ENCODE results near the gene TRIM72.
"Not testable (repeated sequence)": the region's sequence is repeated elsewhere in the genome, so short reads cannot be mapped to it uniquely, and the experiment has no call there.

TRIM72 gene

DNA sequence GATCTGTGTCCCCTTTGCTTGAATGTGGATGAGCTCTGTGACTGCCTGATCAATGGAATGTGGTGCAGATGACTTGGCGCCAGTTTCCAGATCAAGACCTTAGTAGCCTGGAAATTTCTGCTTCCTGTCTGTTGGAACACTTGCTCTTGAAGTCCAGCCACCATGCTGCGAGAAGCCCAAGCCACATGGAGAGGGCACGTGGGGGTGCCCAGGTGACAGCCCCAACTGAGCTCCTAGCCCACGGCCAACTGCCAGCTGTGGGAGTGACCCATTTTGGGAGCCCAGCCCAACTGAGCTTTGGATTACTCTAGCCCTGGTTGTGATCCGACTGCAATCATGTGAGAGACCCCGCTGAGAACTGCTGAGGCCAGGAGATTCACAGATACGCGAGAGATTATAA lies 42.5 kb downstream of the TRIM72 start:
- DNase-seq (ENCODE audit: low read depth), result no peak

DNA sequence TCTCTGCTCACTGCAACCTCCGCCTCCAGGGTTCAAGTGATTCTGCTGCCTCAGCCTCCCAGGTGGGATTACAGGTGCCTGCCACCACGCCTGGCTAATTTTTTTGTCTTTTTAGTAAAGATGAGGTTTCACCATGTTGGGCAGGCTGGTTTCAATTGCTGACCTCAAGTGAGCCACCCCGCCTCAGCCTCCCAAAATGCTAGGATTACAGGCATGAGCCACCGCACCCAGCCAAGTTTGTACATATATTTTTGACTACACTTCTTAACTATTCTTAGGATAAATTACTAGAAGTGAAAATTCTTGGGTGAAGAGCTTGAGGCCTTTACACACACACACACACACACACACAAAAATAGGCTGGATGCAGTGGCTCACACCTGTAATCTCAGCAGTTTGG lies 44.4 kb downstream of the TRIM72 start:
- no peak for DNase-seq (ENCODE audit: low read depth)

DNA sequence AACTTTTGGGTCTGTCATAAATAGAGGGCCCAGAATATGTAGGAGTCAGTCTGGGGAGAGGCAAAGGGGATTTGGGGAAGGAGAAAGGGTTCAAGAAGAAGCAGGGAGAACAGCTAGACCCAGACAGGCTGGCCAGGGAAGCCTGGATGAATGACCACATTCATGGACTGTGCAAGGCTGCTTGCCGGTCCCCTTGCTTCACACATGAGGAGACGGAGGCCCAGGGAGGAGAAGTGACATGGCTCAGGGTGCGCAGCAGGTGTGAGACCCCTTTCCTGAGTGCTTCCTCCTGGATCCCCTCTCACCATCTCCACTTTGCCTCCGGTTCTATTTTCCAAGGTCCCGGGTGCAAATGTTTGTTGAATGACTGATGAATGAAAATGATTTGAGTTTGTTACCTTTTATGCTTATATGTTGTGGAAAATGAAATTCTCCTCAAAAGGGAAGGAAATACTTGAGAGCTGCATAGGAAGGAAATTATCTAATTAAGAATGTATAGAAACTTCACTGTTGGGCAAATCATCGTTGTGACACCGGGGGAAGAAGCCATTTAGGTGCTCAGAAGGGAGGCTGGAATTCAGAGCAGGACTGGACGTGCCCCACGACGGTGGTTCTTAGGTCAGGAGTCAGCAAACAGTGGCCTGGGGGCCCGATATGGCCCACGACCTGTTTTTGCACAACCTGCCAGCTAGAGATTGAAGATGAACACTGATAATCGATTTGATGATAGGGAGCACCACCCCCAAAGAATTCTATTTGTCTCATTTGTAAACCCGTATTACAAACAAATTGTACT lies 46.4 kb downstream of the TRIM72 start:
- DNase-seq (ENCODE audit: low read depth), result no peak

DNA sequence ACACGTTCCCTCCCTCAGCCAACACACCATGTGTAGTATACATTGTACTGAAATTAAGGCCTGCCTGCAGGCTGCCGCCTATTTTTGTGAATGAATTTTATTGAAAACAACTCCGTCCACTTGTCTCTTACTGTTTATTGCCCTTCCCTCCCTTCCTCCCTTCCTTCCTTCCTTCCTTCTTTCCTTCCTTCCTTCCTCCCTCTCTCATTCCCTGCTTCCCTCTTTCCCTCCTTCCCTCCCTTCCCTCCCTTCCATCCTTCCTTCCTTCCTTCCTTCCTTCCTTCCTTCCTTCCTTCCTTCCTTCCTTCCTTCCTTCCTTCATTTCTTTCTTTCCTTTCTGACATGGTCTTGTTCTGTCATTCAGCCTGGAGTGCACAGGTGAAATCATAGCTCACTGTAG lies 48.2 kb downstream of the TRIM72 start:
- DNase-seq (ENCODE audit: low read depth), result no peak

DNA sequence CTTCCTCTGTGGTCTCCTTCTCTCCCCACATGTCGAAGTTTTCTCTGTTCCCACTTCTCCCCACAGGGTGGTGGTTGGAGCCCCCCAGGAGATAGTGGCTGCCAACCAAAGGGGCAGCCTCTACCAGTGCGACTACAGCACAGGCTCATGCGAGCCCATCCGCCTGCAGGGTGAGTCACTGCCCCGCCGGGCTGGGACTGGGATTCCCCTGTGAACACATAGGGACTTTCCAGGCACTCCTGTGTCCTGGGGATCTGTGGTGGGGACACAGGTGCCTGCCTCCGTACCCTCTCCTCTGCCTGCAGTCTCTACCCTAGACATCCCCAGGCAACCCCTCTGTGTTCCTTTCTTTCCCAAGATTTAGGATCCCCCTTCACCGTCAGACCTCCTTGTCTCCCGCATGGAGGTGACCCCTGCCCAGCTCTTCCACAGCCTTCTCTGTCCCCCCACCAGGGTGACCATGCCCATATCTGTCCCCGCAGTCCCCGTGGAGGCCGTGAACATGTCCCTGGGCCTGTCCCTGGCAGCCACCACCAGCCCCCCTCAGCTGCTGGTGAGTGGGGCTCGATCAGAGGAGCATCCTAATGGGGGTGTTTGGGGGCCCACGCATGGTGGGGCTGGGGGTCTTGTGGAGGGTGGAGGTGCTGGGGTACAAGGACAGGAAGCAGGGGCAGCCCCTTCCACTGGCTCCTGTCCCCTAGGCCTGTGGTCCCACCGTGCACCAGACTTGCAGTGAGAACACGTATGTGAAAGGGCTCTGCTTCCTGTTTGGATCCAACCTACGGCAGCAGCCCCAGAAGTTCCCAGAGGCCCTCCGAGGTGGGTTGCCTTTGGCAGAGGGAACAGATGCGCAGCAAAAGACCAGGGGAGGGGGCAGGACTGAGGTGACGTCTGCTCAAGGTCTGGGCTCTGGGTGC lies 51.7 kb downstream of the TRIM72 start:
- no peak for DNase-seq (ENCODE audit: low read depth)

DNA sequence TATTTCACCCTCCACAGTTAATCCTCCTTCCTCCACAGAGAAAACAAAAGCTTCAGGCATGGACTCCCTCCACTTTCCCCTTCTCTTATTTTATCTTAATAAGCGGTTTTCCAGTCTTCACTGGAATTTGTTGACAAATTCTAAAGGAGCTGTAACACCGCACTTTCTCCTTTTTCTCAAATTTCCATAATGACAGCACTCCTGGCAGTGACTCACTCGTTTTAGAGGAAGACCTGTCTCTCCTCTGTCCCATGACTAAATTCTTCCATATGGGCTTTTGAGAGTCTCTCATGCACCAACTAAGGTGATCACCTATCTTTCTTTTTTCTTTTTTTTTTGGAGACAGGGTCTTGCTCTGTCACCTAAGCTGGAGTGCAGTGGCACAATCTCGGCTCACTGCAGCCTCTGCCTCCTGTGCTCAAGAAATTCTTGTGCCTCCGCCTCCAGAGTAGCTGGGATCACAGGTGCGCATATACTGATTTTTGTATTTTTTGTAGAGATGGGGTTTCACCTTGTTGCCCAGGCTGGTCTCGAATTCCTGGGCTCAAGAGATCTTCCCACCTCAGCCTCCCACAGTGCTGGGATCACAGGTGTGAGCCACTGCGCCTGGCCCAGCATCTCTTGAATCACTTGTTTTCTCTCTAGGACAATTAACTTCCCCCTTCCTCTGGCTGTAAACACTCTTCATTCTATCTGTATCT lies 53.6 kb downstream of the TRIM72 start:
- DNase-seq (ENCODE audit: low read depth), result no peak

DNA sequence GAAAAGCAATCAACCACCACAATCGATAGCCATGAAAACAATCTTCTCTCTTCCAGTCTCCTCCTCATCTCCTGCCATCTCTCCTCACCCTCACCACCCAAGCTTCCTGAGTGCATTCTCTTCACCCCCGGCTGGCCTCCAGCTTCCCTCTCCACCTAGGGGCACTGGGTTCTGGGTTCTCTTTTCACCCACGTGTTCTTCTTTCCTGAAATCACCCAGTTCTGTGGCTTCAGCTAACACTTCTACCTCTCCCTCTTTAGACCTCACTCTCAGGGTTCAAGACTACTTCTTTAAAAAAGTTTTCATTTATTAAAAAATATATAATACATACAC lies 54.1 kb downstream of the TRIM72 start:
- no peak for DNase-seq (ENCODE audit: low read depth)

DNA sequence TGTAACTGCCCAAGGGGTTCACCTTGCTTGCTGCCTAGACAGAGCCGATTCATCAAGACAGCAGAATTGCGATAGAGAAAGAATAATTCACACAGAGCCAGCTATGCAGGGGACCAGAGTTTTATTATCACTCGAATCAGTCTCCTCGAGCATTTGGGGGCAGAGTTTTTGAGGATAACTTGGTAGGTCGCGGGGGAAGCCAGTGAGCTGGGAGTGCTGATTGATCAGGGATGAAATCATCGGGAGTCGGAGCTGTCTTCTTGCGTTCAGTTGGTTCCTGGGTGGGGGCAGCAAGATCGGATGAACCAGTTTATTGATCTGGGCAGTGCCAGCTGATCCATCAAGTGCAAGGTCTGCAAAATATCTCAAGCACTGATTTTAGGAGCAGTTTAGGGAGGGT lies 55.0 kb downstream of the TRIM72 start:
- no peak for DNase-seq (ENCODE audit: low read depth)

DNA sequence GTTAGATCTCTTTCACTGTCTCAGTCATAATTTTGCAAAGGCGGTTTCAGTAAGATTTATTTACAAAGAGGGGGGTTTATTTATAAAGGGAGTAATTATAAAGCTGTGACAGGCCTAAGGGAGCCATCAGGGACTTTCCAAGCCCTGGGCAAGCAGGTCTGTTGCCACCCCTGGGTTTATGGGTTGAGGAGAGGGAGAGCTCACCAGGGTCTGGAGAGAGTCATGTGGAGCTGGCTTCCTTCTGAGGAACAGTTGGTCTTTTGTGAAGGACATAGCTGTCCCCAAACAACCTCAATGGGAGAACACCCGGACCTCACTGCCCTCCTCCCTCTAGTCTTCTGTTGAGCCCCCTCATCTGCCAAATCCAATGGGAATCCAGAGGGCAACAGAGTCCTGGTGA lies 55.6 kb downstream of the TRIM72 start:
- no peak for DNase-seq (ENCODE audit: low read depth)

DNA sequence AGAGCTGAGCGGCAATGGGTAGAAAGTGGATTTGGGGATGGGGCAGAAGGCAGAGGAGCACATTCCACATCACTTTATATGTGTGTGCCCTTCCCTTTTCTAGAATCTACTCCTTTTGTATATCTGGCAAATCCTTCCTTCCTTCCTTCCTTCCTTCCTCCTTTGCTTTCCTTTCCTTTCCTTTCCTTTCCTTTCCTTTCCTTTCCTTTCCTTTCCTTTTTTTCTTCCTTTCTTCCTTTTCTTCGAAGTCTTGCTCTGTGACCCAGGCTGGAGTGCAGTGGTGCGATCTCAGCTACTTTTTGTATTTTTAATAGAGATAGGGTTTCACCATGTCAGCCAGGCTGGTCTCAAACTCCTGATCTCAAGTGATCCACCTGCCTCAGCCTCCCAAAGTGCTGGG lies 56.1 kb downstream of the TRIM72 start:
- DNase-seq (ENCODE audit: low read depth), result not testable (repeated sequence)

DNA sequence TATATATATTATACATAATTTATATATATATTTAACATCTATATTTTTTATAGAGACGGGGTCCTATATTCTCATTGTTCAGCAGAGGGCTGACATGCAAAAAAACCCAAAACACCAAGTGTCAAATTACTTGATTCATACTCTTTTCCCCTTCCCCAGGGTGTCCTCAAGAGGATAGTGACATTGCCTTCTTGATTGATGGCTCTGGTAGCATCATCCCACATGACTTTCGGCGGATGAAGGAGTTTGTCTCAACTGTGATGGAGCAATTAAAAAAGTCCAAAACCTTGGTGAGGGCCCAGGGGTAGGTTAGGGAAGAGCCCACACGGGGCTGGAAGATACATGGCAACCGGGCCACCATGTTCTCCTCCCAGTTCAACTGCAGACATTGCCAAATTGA lies 56.9 kb downstream of the TRIM72 start:
- DNase-seq (ENCODE audit: low read depth), result no peak

DNA sequence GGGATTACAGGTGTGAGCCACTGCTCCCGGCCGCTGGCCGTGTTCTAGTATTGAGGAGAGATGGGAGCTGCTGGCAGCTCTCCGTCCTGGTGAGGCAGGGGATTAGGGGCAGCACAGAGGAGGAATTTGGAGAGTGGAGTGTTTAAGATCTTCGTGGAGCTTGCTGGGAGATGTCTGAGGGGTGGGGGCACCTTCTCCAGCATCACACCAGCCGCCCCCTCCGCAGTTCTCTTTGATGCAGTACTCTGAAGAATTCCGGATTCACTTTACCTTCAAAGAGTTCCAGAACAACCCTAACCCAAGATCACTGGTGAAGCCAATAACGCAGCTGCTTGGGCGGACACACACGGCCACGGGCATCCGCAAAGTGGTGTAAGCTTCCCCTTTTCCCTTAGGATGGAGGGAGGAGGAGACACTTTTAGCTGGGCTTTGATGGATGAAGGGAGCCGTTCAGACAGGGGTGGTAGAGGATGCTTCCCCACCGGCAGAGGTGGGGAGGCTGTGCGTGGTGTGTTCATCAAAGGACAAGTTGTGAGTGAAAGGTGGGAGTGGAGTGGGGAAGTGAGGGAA lies 57.8 kb downstream of the TRIM72 start:
- DNase-seq (ENCODE audit: low read depth), result no peak

DNA sequence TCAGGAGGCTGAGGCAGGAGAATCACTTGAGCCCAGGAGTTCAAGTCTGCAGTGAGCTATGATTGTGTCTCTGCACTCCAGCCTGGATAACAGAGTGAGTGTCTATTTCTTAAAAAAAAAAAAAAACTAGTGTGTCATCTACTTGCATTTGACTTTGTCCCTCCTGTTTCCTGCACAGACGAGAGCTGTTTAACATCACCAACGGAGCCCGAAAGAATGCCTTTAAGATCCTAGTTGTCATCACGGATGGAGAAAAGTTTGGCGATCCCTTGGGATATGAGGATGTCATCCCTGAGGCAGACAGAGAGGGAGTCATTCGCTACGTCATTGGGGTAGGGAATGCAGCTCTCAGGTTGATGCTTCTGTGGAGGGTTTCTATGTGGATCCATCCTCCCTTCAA lies 59.3 kb downstream of the TRIM72 start:
- DNase-seq (ENCODE audit: low read depth), result no peak

DNA sequence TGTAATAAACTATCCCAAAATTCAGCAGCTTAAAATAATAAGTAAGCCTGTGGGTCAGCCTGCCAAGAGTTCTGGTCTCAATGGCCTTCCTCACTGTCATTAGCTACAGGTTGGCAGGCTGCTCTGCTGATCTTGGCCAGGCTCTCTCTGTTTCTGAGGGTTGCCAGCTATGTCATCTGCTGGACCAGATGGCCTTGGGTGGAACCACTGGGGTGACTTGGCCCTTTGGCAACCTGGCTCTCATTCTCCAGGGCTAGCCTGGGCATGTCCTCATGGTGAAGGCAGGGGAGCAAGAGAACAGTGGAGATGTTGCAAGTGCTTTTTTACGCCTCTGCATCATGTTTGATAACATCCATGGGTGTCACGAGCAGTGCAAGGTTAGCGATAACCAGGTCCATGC lies 59.8 kb downstream of the TRIM72 start:
- DNase-seq (ENCODE audit: low read depth), result no peak

DNA sequence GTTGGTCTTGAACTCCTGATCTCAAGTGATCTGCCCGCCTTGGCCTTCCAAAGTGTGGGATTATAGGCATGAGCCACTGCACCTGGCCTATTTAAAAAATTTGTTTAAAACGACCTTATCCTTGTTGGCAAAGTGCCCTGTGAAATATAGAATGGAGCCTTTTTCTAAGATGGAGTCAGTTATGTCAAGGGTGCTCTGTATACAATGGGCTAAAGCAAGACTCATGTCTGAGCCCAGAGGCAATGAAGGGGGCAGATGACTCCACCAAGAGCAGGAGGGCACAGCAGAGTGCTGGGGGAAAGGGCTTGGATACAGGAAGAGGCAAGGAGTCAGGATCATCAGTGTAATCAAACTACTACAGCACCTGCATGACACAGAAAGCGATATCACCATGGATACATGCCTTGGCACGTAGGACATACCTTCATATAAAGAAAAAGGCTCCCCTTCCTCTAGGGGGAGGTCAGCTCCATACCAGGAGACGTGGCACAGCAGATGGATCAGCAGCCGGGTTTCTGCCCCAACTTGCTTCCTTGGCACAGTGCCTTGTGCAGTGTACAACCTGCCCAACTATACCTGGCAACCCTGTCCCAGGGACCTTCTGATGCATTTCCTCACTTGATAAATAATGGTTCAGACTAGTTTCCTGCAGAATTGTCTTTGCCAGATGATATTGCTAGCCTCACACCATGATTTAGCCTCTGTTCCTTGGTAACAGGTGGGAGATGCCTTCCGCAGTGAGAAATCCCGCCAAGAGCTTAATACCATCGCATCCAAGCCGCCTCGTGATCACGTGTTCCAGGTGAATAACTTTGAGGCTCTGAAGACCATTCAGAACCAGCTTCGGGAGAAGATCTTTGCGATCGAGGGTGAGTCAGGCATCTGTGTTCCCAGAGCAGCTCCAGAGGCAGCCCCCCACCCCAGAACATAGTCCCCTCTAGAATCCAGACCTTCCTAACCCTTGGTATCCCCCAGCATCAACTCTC lies 61.2 kb downstream of the TRIM72 start:
- DNase-seq (ENCODE audit: low read depth), result no peak

DNA sequence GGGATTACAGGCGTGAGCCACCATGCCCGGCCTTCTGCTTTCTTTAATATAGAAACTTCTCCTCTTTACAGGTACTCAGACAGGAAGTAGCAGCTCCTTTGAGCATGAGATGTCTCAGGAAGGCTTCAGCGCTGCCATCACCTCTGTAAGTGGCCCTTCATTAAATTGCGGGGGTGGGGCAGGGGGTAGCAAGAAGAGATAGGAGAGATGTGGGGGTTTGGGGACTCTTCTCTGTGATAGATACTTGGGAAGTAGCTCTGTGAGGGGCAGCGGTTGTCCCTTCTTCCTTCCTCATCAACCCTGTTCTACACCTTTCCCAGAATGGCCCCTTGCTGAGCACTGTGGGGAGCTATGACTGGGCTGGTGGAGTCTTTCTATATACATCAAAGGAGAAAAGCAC lies 62.7 kb downstream of the TRIM72 start:
- DNase-seq (ENCODE audit: low read depth), result no peak

DNA sequence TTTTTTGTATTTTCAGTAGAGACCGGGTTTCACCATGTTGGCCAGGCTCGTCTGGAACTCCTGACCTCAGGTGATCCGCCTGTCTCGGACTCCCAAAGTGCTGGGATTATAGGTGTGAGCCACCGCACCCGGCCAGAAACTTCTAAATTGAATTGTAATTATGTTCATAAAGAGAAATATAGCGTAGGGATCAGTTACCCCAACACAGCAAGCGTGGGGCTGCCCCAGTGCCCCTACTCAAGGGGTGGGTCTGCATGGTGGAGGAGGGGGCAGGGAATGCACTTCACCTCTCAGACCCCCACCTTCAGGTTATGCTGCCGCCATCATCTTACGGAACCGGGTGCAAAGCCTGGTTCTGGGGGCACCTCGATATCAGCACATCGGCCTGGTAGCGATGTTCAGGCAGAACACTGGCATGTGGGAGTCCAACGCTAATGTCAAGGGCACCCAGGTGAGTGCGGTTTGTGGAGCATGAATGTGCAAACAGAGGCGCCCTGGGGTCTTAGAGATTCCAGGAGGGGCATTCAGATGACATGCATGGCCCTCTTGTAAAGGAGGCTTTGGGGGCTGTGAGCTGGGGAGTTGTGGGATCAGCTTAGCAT lies 63.8 kb downstream of the TRIM72 start:
- no peak for DNase-seq (ENCODE audit: low read depth)

DNA sequence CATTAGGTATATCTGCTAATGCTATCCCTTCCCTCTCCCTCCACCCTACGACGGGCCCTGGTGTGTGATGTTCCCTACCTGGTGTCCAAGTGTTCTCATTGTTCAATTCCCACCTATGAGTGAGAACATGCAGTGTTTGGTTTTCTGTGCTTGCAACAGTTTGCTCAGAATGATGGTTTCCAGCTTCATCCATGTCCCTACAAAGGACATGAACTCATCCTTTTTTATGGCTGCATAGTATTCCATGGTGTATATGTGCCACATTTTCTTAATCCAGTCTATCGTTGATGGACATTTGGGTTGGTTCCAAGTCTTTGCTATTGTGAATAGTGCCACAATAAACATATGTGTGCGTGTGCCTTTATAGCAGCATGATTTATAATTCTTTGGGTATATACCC lies 64.9 kb downstream of the TRIM72 start:
- DNase-seq (ENCODE audit: low read depth), result not testable (repeated sequence)
